ENCODE measurements around the gene PDE4D. TPM values are rescaled to one million over a fixed set of nuclear protein-coding genes. Genes with fewer than 3 reads are reported as not detected.

The PDE4D gene
- total RNA-seq, 4 donors from 2014 or later = 15.9 to 66.3 (median 48.7) TPM

DNA sequence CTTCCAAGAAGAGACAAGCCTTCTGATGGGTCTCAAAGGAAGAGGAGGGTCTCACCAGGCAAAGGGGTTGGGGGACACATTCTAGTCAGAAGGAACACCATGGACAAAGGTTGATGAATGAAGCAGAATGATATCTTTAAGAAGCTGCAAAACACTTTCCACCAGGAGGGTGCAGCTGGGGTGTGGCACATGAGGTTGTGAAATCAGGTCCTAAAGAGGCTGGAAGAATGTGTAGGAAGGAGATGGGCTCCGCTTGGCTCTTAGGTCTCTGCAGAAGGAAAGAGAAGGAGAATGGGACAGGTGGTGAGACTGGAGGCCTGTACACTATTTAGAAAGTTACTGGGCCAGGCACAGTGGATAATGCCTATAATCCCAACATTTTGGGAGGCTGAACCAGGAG, 328.6 kb downstream of the PDE4D start:
- TF ChIP-seq CTCF (IDR thresholded peaks at IDR 0.05) (no peak), POLR2A (IDR thresholded peaks at IDR 0.05) (no peak), EP300 (IDR thresholded peaks at IDR 0.05) (no peak)
- 94 to 100% methylated on average over 1 of the region's 1 CpG for WGBS, 2 donors
- Histone ChIP-seq H3K4me1 (peaks cover 0 to 6% (median 0%) of the 10 kb centered on the region in 4 donors), H3K9me3 (no peaks in the 10 kb centered on the region), H3K36me3 (no peaks in the 10 kb centered on the region), H3K27ac (no peak overlapping the region), H3K4me3 (no peak overlapping the region), H3K27me3 (no peaks in the 10 kb centered on the region)
- no peak for DNase-seq (ENCODE audit: low spot score in 2 of 2)

DNA sequence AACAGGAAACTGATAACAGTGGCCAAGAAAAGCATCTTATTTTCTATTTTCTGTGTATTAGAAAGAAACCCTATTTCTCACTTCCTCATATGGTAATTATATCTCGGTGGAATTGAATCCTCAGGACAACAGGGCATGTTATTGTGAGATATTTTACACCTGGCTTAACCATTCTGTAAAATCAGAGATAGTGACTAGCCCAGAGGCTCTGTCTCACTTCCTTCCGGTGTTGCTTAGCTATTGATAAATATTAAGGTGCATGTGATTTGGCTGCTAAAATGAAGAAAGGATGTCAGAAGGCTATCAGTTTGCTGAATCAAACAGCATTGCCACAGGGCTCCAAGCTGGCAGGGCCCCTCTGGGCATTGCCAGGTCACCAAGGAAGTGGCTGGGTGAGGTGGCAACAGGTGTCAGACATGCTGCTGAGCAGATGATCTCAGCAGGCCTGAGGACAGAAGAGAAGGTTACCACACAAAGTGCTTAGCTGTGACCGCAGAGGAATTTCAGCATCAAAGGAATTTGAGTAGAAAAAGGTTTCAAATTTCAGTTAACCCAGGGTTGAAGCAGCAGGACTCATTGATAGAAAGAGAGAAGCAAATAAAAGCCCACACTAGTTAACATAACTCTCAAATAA, 330.7 kb downstream of the PDE4D start:
- H3K27ac ChIP-seq = no peak overlapping the region
- no peak for DNase-seq (ENCODE audit: low spot score in 2 of 2)
- H3K27me3 ChIP-seq = no peaks in the 10 kb centered on the region
- no peaks in the 10 kb centered on the region for H3K9me3 ChIP-seq
- peaks cover 0 to 12% (median 0%) of the 10 kb centered on the region in 4 donors for H3K4me1 ChIP-seq
- no peaks in the 10 kb centered on the region for H3K36me3 ChIP-seq
- TF ChIP-seq EP300 (IDR thresholded peaks at IDR 0.05) (no peak), CTCF (IDR thresholded peaks at IDR 0.05) (no peak), POLR2A (IDR thresholded peaks at IDR 0.05) (no peak)
- 31 to 33% methylated on average over 3 of the region's 3 CpGs for WGBS, 2 donors
- H3K4me3 ChIP-seq = no peak overlapping the region

DNA sequence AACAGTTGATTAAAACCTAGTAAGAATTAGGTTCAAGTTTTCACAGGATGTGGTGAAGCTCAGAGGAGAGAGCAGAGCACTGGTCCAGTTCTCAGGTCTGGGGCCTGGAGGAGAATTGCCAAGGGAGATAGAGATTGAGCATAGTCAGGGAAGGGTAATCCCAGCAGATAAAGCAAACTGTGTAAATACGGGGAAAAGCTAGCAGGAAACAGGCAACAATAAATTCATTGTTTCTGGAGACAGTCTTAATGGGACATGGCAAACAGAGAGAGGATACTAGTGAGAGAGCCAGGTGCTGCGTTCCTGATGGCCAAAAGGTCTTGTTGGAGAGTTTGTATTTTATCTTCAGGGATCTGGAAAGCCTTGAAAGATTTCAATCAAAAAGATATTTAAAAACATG, 333.0 kb downstream of the PDE4D start:
- H3K36me3 ChIP-seq = no peaks in the 10 kb centered on the region
- no peaks in the 10 kb centered on the region for H3K27me3 ChIP-seq
- H3K27ac ChIP-seq = no peak overlapping the region
- peaks cover 0 to 12% (median 0%) of the 10 kb centered on the region in 4 donors for H3K4me1 ChIP-seq
- no peak for DNase-seq (ENCODE audit: low spot score in 2 of 2)
- WGBS, 2 donors = 54 to 56% methylated on average over 2 of the region's 2 CpGs
- no peak for TF ChIP-seq CTCF (IDR thresholded peaks at IDR 0.05)
- TF ChIP-seq POLR2A (IDR thresholded peaks at IDR 0.05) = no peak
- TF ChIP-seq EP300 (IDR thresholded peaks at IDR 0.05) = no peak
- no peak overlapping the region for H3K4me3 ChIP-seq
- no peaks in the 10 kb centered on the region for H3K9me3 ChIP-seq

- TF ChIP-seq EP300 (IDR thresholded peaks at IDR 0.05) = no peak
- TF ChIP-seq CTCF (IDR thresholded peaks at IDR 0.05) = no peak
- no peak for TF ChIP-seq POLR2A (IDR thresholded peaks at IDR 0.05)
- DNase-seq (ENCODE audit: low spot score in 2 of 2) = no peak
- Histone ChIP-seq H3K36me3 (no peaks in the 10 kb centered on the region), H3K27me3 (no peaks in the 10 kb centered on the region), H3K9me3 (no peaks in the 10 kb centered on the region), H3K27ac (no peak overlapping the region), H3K4me1 (peaks cover 0 to 12% (median 0%) of the 10 kb centered on the region in 4 donors), H3K4me3 (no peak overlapping the region)
- WGBS, 2 donors = 46% methylated on average over 4 of the region's 4 CpGs
Measured at GRCh38 chr5:59559847-59560246, 333.7 kb downstream of the PDE4D start.

- no peak for DNase-seq (ENCODE audit: low spot score in 2 of 2)
- WGBS, 2 donors = 27% methylated on average over 3 of the region's 3 CpGs
- no peak overlapping the region for H3K4me3 ChIP-seq
- no peak for TF ChIP-seq CTCF (IDR thresholded peaks at IDR 0.05)
- TF ChIP-seq POLR2A (IDR thresholded peaks at IDR 0.05) = no peak
- no peak for TF ChIP-seq EP300 (IDR thresholded peaks at IDR 0.05)
- no peak overlapping the region for H3K27ac ChIP-seq
- no peaks in the 10 kb centered on the region for H3K36me3 ChIP-seq
- peaks cover 0 to 12% (median 0%) of the 10 kb centered on the region in 4 donors for H3K4me1 ChIP-seq
- no peaks in the 10 kb centered on the region for H3K27me3 ChIP-seq
- no peaks in the 10 kb centered on the region for H3K9me3 ChIP-seq
Measured at GRCh38 chr5:59559323-59559722, 334.2 kb downstream of the PDE4D start.

All from tibial nerve (tissue), 4 donors.